Stimulated activated CD4-positive, alpha-beta T cell treated with anti-CD3 and anti-CD28 coated beads, TNF-alpha, amount 100 ng/mL, for 48 hours (primary cell): Measurements from ENCODE around the gene RNF213.

ENCODE experiments used
- DNase-seq, 3 donors: peaks; one replicate each; pipeline ENCODE4 v3.0.0-alpha.2; 2020; ENCODE audit warnings: low read depth in 3 of 3

RNF213 gene

GRCh38 chr17:80347948-80348351 is 87.3 kb downstream of the RNF213 start:
- DNase-seq, result no peak

DNA sequence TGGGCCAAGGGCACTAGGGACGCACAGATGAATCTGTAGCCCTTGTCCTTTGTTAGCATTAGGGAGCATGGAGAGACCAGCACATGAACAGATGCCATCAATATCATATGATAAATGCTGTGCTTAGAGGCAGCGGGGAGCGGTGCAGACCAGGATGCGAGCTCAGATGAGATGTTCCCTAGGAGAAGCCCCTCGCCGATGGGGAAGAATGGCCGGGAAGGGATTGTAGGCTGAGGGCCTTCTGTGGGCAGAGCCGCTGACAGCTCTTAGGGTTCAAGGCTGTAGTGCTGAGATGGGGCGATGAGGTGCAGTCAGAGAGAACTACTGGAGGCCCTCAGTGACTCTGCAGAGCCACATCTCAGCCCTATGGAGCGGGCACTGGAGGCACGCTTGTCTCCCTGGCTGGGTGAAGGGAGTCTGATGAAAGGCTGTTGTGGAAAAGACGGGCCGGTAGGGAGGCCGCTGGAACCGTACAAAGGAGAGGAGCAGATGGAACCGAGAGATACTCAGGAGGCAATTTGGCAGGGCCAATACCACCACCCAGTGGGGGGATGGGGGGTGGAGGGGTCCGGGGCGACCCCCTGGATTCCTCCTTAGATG is 88.0 kb downstream of the RNF213 start:
- DNase-seq, result no peak

GRCh38 chr17:80349151-80349651 is 88.5 kb downstream of the RNF213 start:
- no peak for DNase-seq

- DNase-seq, result no peak
These were observed 89.1 kb downstream of the RNF213 start for GRCh38 chr17:80349751-80350150.

DNA sequence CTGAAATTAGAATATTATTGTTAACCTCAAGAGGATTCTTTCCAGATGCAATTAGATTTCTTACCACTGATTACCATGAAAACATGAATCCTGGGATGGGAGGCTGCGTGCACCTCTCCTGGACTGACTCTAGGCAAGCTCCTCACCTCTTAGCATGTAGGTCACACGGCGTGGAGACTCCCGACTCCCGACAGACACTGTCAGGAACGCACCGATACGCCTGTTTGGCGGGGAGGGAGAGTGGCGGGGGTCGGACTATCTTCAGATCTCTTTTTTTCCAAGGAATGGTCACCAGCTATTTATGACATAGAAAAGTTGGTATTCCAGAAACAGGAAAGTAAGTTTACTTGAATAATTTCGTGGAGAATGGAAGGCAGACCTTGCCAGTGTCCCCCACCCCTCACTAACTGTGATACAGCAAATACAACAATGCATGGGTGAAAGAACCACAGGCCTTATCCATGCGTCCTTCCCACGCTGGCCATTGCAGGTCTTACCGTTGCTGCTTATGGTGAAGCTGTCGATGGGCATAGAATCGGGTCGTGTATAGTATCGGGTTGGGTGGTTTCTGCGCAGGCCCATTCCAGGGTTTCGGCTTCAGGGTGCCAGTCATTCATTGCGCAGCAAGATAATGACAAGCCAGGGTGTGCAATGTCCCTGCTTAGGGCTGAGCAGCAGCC is 91.7 kb downstream of the RNF213 start:
- no peak for DNase-seq

- DNase-seq, result no peak
These were observed 92.5 kb downstream of the RNF213 start for GRCh38 chr17:80352991-80353665.

GRCh38 chr17:80353718-80354275 is 93.1 kb downstream of the RNF213 start:
- no peak for DNase-seq

DNA sequence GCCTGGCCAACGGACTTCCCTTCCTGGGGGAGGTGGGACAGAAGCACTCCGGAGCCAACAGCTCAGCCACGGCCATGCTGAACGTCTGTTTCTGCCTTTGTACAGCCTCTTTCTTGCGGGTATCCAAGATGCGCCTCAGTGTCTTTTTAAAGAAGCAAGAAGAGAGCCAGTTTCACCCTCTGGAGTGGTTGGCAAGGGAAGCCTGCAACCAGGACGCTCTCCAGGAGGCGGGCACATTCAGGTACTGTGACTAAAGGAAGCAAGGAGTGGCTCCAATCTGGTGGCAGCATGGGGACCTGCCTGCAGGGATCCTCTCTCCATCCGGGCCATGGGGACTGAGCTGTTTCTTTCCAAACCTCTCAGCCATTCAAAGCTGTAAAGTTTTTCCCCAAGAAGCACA is 93.7 kb downstream of the RNF213 start:
- no peak for DNase-seq

GRCh38 chr17:80356231-80356856 is 95.7 kb downstream of the RNF213 start:
- no peak for DNase-seq

DNA sequence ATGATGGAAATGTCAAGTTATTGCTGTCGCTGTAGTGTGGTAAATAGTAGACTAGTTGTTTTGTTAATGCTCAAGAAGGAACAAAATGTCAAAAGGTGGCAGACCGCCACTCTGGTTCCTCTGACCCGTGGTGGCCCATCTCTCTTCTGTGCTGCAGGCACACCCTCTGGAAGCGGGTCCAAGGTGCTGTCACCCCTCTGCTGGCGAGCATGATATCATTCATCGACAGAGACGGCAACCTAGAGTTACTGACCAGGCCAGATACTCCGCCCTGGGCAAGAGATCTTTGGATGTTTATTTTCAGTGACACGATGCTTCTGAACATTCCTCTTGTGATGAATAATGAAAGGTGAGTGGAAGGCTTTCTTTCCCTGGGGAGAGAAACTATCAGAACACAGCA is 97.5 kb downstream of the RNF213 start:
- DNase-seq, result no peak

DNA sequence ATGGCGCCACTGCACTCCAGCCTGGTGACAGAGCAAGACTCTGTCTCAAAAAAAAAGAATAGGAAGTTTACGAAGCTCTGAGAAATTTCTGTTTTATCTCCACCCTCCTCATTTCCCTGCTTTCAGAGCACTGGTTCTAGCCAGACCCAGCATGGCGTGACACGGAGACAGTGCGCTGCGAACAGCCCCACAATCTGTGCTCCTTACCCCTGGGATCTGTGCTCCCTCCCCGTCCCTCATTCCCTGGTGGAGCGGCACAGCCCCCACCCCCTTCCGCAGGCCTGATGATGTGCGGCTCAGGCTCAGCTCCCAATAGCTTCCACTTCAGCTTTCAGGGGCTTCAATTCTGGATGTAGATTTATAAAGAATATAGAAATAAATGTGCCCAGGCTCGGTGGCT is 98.2 kb downstream of the RNF213 start:
- no peak for DNase-seq

- DNase-seq, result no peak
These were observed 98.9 kb downstream of the RNF213 start for GRCh38 chr17:80359422-80360110.

- DNase-seq, result no peak
These were observed 99.7 kb downstream of the RNF213 start for GRCh38 chr17:80360396-80360795.

DNA sequence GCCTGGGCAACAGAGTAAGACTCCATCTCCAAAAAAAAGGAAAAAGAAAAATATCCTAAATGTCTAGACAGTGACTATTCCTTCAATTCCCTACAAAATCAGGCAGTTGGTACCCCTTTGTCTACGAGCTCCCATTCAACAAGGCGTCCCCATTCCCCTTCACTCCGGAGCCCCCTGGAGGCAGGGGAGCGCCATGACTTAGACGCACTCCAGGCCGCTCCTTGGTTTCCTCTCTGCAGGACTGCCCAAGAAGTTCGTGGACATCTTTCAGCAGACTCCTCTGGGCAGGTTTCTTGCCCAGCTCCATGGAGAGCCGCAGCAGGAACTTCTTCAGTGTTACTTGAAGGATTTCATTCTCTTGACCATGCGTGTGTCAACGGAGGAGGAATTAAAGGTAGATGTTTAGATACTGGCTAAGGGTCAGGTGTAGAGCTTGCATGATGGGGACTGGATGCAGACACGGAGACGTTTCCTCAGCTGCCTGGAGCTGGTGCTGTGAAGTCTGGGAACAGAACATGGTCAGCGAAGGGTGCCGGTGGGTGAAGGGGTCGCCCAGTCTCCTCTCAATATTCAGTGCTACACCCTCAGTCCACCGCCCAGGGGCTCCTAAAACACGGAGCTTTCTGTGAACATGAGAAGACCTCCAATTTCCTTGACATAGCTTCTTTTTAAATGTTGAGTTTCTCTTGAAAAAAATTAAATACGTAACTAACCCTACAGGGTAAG is 101.0 kb downstream of the RNF213 start:
- no peak for DNase-seq

DNA sequence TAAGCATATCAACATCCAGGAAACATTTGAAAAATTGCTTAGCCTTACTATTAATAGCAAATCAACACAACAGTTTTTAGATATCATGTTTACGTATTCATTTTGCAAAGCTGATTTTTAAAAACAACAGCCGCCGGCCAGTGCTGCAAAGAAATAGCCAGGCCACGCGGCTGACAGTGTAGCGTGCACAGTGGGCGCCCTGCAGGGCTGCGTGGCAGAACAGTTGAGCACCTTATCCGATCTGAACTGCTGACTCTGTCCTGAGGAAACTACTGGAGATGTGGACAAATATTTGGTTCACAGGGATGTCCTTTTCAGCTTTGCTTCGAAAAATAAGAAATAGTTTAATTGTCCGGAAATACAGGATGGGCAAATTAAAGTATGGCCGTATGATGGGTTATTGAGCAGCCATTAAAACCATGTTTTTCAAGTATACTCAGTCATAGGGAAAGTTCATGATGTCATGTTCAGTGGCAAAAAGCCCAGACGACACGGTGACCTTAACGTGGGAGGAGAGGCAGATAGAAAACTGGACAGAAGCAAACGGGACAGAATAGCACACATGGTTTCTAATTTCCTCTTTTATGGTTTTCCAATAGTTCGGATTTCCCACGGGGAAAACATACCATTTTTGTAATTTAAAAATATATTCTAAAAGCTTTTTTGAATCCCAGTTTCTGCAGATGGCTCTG is 101.9 kb downstream of the RNF213 start:
- DNase-seq, result no peak

GRCh38 chr17:80363120-80363515 is 102.5 kb downstream of the RNF213 start:
- no peak for DNase-seq

DNA sequence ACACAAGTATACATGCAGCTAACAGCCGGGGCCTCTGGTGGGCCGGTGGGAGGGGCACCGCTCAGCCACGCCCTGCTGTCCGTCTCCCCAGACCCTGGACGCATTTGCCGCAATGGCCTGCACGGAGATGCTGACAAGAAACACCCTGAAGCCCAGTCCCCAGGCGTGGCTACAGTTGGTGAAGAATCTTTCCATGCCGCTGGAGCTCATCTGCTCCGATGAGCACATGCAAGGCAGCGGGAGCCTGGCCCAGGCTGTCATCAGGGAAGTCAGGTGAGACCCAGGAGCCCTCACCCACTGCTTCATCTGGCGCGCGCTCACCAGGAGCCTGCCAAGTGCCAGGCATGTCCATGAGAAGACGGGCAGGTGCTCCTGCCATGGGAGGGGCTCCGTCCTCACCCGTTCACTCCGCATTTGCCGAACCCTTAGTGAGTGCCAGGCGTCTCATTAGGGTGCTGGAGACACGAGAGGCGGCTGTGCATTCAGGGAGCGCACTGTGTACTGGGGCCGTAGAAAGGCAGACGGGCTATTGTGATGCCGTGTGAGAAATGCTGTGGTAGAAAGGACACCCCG is 103.0 kb downstream of the RNF213 start:
- no peak for DNase-seq

DNA sequence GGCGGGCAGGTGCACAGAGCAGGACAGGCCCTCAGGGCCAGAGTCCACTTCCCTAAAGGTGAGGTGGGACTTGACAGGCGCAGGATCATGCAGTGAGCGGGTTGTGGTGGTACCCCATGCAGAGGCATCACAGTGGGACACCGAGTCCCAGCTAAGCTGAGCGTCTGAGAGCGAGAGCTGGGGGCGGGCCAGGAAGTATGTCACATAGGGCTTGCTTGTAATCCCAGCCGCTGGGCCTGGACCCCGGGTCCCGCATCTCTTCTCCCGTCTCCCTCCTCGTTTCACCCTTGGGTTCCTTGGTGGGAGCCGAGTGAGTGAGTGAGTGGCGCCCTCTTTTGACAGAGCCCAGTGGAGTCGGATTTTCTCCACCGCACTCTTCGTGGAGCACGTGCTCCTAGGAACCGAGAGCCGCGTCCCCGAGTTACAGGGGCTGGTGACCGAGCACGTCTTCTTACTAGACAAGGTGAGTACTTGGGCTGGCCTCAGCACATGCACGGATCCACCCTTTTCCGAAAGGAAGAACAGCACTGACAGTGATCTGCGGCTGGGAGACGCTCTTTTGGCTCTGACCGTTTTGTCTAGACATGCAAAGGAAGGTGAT is 103.5 kb downstream of the RNF213 start:
- no peak for DNase-seq
